ENCODE data around the gene AMBRA1.
A peak's percentile ranks its signal among the peaks of the same experiment; 100 is the strongest.

Gene AMBRA1

GRCh38 chr11:46367244-46367915, 226.4 kb downstream of the AMBRA1 start:
- DNase-seq (ENCODE audit: low read depth): peak; percentile 78

- DNase-seq (ENCODE audit: low read depth): no peak
Observed at GRCh38 chr11:46366661-46367161, 227.1 kb downstream of the AMBRA1 start.

DNA sequence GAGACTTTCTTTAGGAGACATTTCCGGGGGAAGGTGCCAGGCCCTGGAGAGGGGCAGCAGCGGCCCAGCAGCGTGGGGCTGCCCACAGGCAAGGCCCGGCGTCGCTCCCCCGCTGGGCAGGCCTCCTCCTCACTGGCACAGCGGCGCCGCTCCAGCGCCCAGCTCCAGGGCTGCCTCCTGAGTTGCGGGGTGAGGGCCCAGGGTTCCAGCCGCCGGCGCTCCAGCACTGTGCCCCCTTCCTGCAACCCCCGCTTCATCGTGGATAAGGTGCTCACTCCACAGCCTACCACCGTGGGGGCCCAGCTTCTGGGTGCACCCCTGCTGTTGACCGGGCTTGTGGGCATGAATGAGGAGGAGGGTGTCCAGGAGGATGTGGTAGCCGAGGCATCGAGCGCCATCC, 227.6 kb downstream of the AMBRA1 start:
- DNase-seq (ENCODE audit: low read depth): no peak

DNA sequence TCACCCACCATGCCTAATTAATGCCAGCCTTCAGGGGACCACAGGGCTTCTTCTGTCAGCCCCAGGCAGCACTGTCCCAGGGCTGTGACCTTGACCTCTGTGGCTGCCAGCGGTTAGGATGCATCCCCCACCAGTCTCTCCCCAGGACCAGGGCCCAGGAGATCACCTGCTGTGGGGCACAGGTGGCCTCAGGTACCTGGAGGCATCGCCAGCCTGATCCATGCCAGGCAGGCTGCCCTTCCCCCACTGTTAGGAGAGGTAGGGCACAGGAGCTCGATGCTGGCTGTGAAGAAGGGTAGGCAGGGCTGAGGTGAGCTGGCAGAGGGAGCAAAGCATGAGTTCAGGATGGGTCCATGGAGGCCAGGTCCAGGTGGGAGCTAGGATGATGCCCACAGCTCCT, 229.0 kb downstream of the AMBRA1 start:
- DNase-seq (ENCODE audit: low read depth): no peak

GRCh38 chr11:46364056-46364455, 229.8 kb downstream of the AMBRA1 start:
- no peak for DNase-seq (ENCODE audit: low read depth)

- DNase-seq (ENCODE audit: low read depth): no peak
Observed at GRCh38 chr11:46363455-46364005, 230.3 kb downstream of the AMBRA1 start.

- DNase-seq (ENCODE audit: low read depth): no peak
Observed at GRCh38 chr11:46363031-46363407, 230.8 kb downstream of the AMBRA1 start.

DNA sequence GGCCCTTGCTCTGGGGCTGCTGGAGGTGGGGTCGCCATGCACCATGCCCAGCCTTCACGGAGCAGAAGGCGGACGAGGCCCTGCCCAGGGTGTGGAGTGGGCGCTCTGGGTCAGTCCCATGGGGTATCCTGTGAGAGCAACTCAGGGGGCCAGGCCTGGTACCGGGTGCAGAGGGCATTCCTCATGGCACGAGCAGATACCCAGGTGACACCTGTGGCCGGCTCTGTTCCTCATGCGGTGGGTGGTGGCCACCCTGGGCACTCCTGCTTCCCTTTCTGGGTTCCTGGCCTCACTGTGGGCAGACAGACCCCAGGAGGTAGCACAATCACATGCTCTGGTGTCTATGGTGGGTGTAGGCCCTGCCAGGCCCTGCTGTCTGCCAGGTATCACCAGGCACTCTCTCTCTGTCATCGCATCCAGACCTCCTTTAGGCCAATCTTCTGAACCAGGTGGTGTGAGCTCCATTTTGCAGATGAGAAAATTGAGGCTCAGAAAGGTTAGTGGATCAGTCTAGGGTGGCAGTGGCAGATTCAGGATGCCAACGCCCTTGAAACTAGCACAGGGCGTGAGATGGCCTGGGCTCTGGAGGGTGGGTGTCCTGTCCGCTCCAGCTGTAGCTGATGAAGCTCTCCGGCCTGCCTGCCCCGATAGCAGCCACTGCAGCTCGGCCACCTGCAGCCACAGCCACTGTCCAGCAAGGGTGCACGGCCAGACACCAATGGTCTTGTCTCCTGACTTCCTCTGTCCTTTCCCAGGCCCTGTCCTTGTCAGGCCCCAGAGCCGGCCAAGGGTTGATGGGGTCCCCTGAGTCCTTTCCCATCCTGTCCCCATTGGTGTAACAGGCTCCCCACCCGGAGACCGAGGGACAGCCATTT, 231.4 kb downstream of the AMBRA1 start:
- no peak for DNase-seq (ENCODE audit: low read depth)

DNA sequence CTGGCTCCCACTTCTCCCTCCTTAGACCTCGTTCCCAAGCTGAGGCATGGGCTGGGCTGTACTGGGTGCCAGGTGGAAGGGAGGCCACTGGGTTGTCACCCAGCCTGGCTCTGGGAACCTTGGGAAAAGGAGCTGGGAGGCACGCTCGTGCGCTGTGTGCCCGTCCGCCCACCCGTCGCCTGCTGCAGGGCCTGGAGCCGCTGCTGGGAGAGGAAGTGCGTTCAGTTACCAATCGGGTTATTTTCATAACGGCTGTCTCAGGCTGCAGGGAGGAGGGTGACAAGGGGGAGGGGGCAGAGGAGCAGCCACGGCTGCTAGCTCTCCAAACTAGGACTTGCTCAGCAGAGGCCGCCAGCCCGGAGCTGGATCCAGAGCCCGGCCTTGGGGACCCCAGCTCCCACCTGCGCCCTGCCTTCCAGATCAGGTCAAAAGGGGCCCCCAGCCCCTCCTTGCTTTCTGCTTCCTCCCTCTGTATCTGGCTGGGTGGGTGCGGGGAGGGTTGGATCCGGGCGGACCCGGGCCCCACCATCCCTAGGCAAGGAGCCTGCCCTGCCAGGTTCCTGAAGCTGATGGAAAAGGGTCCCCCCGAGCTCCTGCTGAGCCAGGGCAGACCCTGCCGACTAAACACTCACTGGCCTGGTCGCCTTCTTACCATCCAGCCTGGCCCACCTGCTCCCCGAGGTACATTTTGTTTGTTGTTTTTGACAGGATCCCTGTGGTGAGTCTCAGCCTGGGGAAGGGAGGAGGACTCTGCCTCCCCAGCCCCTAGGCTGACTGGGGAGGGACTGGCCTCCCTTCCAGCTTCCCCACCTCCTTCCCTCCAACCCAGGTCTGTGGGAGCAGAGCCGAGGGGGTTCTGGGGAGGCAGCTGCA, 232.3 kb downstream of the AMBRA1 start:
- DNase-seq (ENCODE audit: low read depth): peak; percentile 52

DNA sequence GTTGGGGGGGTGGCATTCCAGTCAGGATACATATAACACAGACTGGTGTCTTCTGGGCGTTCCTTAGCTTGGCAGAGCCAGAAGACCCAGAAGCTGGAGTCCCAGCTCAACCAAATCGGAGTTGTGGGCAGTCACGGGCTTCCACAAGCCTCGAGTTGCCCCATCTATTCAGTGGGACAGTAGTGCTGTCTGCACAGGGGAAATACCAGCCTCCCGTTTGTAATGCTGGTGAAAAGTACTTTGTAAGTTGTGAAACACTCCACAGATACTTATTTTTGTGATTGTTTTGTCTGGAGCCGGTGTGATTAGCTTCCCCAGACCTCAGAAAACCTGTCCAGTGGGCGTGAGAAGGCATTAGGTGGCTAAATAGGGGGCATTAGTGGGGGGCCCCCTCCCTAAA, 232.9 kb downstream of the AMBRA1 start:
- DNase-seq (ENCODE audit: low read depth): no peak

- no peak for DNase-seq (ENCODE audit: low read depth)
Observed at GRCh38 chr11:46359953-46360352, 233.9 kb downstream of the AMBRA1 start.

- DNase-seq (ENCODE audit: low read depth): no peak
Observed at GRCh38 chr11:46357483-46357936, 236.3 kb downstream of the AMBRA1 start.

GRCh38 chr11:46356924-46357482, 236.8 kb downstream of the AMBRA1 start:
- DNase-seq (ENCODE audit: low read depth): no peak

DNA sequence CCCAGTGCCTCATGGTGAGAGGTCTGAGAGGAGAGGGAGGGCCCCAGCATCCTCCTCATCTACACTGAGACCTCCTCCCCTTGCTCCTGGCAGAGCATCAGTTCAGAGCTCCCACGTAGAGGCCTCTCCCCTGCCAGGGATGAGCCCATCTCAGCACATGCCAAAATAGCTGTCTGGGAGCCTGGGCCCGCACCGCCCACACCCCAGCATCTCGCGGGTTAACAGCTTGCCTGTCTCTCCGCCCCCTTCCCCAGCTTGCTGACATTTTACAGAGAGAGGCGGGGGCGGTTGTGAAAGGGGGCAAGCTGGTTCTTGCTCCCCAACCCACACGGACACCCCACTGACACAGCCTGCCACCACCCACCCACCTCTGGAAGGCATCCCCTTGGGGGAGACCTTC, 240.1 kb downstream of the AMBRA1 start:
- no peak for DNase-seq (ENCODE audit: low read depth)

GRCh38 chr11:46352063-46352841, 241.6 kb downstream of the AMBRA1 start:
- peak; percentile 67 for DNase-seq (ENCODE audit: low read depth)

- DNase-seq (ENCODE audit: low read depth): no peak
Observed at GRCh38 chr11:46351606-46352005, 242.2 kb downstream of the AMBRA1 start.

GRCh38 chr11:46351148-46351547, 242.7 kb downstream of the AMBRA1 start:
- DNase-seq (ENCODE audit: low read depth): no peak

- no peak for DNase-seq (ENCODE audit: low read depth)
Observed at GRCh38 chr11:46350695-46351094, 243.1 kb downstream of the AMBRA1 start.

GRCh38 chr11:46348566-46349401, 245.0 kb downstream of the AMBRA1 start:
- peak; percentile 40 for DNase-seq (ENCODE audit: low read depth)
